ENCODE measurements around the gene TWSG1.

The TWSG1 gene

DNA sequence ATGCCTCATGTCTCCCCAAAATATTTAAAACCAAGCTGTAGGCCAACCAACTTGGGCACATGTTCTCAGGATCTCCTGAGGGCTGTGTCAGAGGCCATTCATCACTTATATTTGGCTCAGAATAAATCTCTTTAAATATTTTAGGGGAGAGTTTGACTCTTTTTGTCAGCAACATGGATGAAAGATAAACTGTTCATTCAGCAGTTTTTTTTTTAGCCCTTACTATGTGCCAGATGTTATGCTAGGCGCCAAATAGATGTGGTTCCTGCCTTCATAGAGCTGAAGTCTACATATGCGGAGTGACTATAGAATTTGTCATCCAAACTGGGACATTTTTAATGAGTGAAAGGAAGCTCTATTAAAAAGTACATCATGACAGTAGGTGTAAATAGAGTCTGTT, 42.5 kb upstream of the TWSG1 start:
- TF ChIP-seq ZBTB7A (IDR thresholded peaks at IDR 0.05; ENCODE audit: low read depth) (no peak), YY1 (IDR thresholded peaks at IDR 0.05; ENCODE audit: low read depth) (no peak), CEBPB (IDR thresholded peaks at IDR 0.05) (no peak), TEAD4 (IDR thresholded peaks at IDR 0.05) (no peak), EP300 (IDR thresholded peaks at IDR 0.05; ENCODE audit: borderline replicate concordance) (no peak), CREB1 (IDR thresholded peaks at IDR 0.05; ENCODE audit: low read depth) (no peak)
- TF ChIP-seq, protein P1, sequence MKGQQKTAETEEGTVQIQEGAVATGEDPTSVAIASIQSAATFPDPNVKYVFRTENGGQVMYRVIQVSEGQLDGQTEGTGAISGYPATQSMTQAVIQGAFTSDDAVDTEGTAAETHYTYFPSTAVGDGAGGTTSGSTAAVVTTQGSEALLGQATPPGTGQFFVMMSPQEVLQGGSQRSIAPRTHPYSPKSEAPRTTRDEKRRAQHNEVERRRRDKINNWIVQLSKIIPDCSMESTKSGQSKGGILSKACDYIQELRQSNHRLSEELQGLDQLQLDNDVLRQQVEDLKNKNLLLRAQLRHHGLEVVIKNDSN (IDR thresholded peaks at IDR 0.05): no peak

DNA sequence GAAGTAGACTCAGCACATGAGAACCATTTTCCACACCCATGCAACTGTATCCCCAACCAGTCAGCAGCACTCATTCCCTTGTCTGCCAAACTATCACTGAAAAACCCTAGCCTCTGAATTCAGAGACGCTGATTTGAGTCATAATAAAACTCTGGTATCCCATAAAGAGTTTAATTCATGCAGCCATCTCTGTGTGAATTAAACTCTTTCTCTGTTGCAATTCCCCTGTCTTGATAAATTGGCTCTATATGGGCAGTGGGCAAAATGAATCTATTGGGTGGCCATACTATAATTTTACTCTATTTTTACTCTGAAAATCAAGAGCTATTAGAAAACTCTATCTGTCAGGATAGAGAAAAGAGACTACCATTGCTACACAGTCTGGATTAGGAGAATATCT, 40.6 kb upstream of the TWSG1 start:
- no peak for TF ChIP-seq ZBTB7A (IDR thresholded peaks at IDR 0.05; ENCODE audit: low read depth)
- TF ChIP-seq CEBPB (IDR thresholded peaks at IDR 0.05): no peak
- no peak for TF ChIP-seq TEAD4 (IDR thresholded peaks at IDR 0.05)
- TF ChIP-seq, protein P1 (IDR thresholded peaks at IDR 0.05): no peak
- no peak for TF ChIP-seq TAF1 (IDR thresholded peaks at IDR 0.05; ENCODE audit: low read depth)
- no peak for TF ChIP-seq YY1 (IDR thresholded peaks at IDR 0.05; ENCODE audit: low read depth)
- TF ChIP-seq, protein P2, sequence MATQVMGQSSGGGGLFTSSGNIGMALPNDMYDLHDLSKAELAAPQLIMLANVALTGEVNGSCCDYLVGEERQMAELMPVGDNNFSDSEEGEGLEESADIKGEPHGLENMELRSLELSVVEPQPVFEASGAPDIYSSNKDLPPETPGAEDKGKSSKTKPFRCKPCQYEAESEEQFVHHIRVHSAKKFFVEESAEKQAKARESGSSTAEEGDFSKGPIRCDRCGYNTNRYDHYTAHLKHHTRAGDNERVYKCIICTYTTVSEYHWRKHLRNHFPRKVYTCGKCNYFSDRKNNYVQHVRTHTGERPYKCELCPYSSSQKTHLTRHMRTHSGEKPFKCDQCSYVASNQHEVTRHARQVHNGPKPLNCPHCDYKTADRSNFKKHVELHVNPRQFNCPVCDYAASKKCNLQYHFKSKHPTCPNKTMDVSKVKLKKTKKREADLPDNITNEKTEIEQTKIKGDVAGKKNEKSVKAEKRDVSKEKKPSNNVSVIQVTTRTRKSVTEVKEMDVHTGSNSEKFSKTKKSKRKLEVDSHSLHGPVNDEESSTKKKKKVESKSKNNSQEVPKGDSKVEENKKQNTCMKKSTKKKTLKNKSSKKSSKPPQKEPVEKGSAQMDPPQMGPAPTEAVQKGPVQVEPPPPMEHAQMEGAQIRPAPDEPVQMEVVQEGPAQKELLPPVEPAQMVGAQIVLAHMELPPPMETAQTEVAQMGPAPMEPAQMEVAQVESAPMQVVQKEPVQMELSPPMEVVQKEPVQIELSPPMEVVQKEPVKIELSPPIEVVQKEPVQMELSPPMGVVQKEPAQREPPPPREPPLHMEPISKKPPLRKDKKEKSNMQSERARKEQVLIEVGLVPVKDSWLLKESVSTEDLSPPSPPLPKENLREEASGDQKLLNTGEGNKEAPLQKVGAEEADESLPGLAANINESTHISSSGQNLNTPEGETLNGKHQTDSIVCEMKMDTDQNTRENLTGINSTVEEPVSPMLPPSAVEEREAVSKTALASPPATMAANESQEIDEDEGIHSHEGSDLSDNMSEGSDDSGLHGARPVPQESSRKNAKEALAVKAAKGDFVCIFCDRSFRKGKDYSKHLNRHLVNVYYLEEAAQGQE (IDR thresholded peaks at IDR 0.05; ENCODE audit: low read depth): no peak
- no peak for TF ChIP-seq NFIC (IDR thresholded peaks at IDR 0.05)
- TF ChIP-seq FOXM1 (IDR thresholded peaks at IDR 0.05; ENCODE audit: borderline replicate concordance, low read depth): no peak
- no peak for TF ChIP-seq EP300 (IDR thresholded peaks at IDR 0.05; ENCODE audit: borderline replicate concordance)
- TF ChIP-seq, protein P3, sequence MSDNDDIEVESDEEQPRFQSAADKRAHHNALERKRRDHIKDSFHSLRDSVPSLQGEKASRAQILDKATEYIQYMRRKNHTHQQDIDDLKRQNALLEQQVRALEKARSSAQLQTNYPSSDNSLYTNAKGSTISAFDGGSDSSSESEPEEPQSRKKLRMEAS (IDR thresholded peaks at IDR 0.05): no peak
- no peak for TF ChIP-seq TCF12 (IDR thresholded peaks at IDR 0.05; ENCODE audit: low read depth)
- no peak for TF ChIP-seq RAD21 (IDR thresholded peaks at IDR 0.05; ENCODE audit: low read depth)
- TF ChIP-seq EGR1 (IDR thresholded peaks at IDR 0.05): no peak
- TF ChIP-seq CREB1 (IDR thresholded peaks at IDR 0.05; ENCODE audit: low read depth): no peak

DNA sequence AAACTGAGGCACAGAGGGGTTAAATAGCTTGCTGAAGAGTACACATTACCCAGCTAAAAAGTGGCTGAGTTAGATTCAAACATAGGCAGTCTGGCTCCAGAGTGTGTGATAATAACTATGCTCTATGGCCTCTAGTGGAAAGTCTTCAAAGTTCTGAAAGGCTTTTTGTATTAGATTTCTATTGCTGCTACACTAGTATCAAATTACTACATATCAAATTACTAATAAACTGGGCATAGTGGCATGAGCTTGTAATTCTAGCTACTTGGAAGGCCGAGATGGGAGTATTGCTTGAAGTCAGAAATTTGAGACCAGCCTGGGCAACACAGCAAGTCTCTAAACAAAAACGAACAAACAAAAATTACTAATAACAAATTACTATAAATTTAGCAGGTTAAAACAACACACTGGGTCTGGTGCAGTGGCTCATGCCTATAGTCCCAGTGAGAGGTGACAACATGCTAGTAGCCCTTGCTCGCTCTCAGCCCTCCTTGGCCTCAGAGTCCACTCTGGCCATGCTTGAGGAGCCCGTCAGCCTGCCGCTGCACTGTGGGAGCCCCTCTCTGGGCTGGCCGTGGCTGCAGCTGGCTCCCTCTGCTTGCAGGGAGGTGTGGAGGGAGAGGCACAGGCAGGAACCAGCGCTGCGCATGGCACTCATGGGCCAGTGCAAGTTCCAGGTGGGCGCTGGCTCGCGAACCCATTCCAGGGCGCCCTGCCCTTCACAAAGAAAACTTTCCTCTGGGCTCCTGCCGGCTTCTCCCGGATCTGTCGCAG, 38.2 kb upstream of the TWSG1 start:
- no peak for TF ChIP-seq EP300 (IDR thresholded peaks at IDR 0.05; ENCODE audit: borderline replicate concordance)
- no peak for TF ChIP-seq TAF1 (IDR thresholded peaks at IDR 0.05; ENCODE audit: low read depth)
- no peak for TF ChIP-seq ZBTB7A (IDR thresholded peaks at IDR 0.05; ENCODE audit: low read depth)
- no peak for TF ChIP-seq RAD21 (IDR thresholded peaks at IDR 0.05; ENCODE audit: low read depth)
- no peak for TF ChIP-seq CREB1 (IDR thresholded peaks at IDR 0.05; ENCODE audit: low read depth)
- TF ChIP-seq, protein P3 (IDR thresholded peaks at IDR 0.05): no peak
- TF ChIP-seq TCF12 (IDR thresholded peaks at IDR 0.05; ENCODE audit: low read depth): no peak
- TF ChIP-seq YY1 (IDR thresholded peaks at IDR 0.05; ENCODE audit: low read depth): no peak
- TF ChIP-seq, protein P1 (IDR thresholded peaks at IDR 0.05): no peak

DNA sequence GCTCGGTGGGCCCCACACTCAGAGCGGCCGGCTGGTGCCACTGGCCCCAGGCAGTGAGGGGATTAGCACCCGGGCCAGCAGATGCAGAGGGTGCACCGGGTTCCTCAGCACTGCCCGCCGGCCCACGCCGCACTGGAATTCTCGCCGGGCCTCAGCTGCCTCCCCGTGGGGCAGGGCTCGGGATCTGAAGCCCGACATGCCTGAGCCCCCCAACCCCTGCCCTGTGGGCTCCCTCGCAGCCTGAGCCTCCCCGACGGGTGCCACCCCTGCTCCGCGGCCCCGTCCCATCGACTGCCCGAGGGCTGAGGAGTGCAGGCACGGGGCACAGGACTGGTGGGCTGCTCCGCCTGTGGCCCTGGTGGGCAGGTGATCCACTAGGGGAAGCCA, 37.6 kb upstream of the TWSG1 start:
- TF ChIP-seq EGR1 (IDR thresholded peaks at IDR 0.05): no peak
- no peak for TF ChIP-seq NFIC (IDR thresholded peaks at IDR 0.05)
- TF ChIP-seq, protein P2 (IDR thresholded peaks at IDR 0.05; ENCODE audit: low read depth): no peak
- no peak for TF ChIP-seq TCF12 (IDR thresholded peaks at IDR 0.05; ENCODE audit: low read depth)
- no peak for TF ChIP-seq YY1 (IDR thresholded peaks at IDR 0.05; ENCODE audit: low read depth)
- TF ChIP-seq, protein P3 (IDR thresholded peaks at IDR 0.05): no peak
- TF ChIP-seq CREB1 (IDR thresholded peaks at IDR 0.05; ENCODE audit: low read depth): no peak
- no peak for TF ChIP-seq EP300 (IDR thresholded peaks at IDR 0.05; ENCODE audit: borderline replicate concordance)
- no peak for TF ChIP-seq CEBPB (IDR thresholded peaks at IDR 0.05)
- TF ChIP-seq RAD21 (IDR thresholded peaks at IDR 0.05; ENCODE audit: low read depth): no peak
- TF ChIP-seq ZBTB7A (IDR thresholded peaks at IDR 0.05; ENCODE audit: low read depth): no peak
- no peak for TF ChIP-seq FOXM1 (IDR thresholded peaks at IDR 0.05; ENCODE audit: borderline replicate concordance, low read depth)
- TF ChIP-seq, protein P1 (IDR thresholded peaks at IDR 0.05): no peak
- no peak for TF ChIP-seq TAF1 (IDR thresholded peaks at IDR 0.05; ENCODE audit: low read depth)
- no peak for TF ChIP-seq TEAD4 (IDR thresholded peaks at IDR 0.05)

Measured in Ishikawa (cell line).